HUES48 (cell line): ENCODE measurements around the gene ANTXR1.
A peak's percentile ranks its signal among the peaks of the same experiment; 100 is the strongest.

ENCODE experiments used
- H3K27ac ChIP-seq: one replicate; pipeline ENCODE4 v1.7.0; 2013; ENCODE audit warnings: low read depth, low read length, inconsistent platforms
- H3K27me3 ChIP-seq: 2 replicates; pipeline ENCODE4 v1.6.1; 2013; ENCODE audit warnings: mild to moderate bottlenecking, low read length; ENCODE audit not compliant: control insufficient read depth, insufficient read depth
- H3K36me3 ChIP-seq: 2 replicates; pipeline ENCODE4 v1.6.1; 2013; ENCODE audit warnings: low read length; ENCODE audit not compliant: control insufficient read depth, insufficient read depth
- H3K4me1 ChIP-seq: 2 replicates; pipeline ENCODE4 v1.6.1; 2013; ENCODE audit warnings: mild to moderate bottlenecking, low read length; ENCODE audit not compliant: control insufficient read depth, insufficient read depth
- H3K4me3 ChIP-seq: 2 replicates; pipeline ENCODE4 v1.5.1; 2013; ENCODE audit warnings: mild to moderate bottlenecking, low read depth, low read length
- H3K9ac ChIP-seq: 2 replicates; pipeline ENCODE4 v1.6.1; 2013; ENCODE audit warnings: mild to moderate bottlenecking, low read depth, low read length, moderate library complexity
- H3K9me3 ChIP-seq: 2 replicates; pipeline ENCODE4 v1.6.1; 2013; ENCODE audit warnings: low read length; ENCODE audit not compliant: control insufficient read depth, insufficient read depth

Gene ANTXR1

DNA sequence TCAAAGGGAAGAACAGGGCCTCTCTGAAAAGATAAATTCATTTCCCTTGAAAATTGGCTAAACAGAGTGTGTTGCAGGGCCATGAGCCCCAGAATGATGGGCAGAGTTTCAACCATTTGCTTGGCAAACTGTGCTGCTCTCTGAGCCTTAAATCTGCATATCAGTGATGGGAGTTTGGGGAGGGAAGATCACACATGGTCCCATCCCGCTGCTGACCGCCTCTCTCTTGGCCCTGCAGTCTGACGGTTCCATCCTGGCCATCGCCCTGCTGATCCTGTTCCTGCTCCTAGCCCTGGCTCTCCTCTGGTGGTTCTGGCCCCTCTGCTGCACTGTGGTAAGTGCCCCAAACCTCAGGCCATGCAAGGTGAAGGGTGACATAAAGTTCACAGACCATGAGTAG, 139.0 kb downstream of the ANTXR1 start:
- Histone ChIP-seq H3K36me3 (no peaks in the 10 kb centered on the region; the same call in 1 of the 2 replicates), H3K4me3 (no peak overlapping the region), H3K27me3 (no peaks in the 10 kb centered on the region), H3K9ac (no peak overlapping the region), H3K4me1 (peaks cover 10% of the 10 kb centered on the region), H3K9me3 (no peaks in the 10 kb centered on the region), H3K27ac (no peak overlapping the region)

DNA sequence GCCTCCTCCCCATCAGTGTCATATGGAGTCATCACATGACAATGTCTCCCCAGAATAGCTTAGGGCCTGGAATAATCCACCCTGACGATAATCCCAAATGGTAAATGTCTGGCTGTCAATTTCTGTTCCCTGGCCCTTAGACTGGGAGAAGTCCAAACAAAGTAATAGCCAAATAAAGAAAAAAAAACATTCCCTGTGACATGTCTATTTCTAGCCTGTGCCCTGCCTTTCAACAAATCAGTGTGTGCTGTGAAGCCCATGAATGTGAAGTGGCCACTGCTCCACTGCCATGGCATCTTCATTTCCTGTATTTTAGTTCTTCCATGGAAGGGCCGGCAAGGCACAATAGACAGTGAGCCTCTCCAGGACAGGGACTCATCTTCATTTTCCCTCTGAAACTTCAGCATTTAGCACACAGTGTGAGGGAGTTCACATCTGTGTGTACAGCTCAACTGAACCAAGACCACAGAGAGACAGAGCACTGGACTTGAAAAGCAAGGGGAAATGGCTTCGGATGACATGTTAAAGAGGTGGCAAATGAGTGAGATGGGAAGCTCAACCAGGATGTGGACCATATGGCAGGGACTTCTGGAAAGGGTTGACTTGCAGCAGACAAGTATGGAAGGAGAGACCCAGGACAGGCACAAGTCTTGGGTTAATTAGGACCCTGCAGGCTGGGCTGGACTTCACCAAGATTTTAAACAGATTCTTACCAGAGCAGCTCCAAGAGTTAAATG, 140.0 kb downstream of the ANTXR1 start:
- no peak overlapping the region for H3K4me3 ChIP-seq
- no peak overlapping the region for H3K9ac ChIP-seq
- H3K27ac ChIP-seq, result no peak overlapping the region
- no peaks in the 10 kb centered on the region; the same call in 1 of the 2 replicates for H3K36me3 ChIP-seq
- no peaks in the 10 kb centered on the region for H3K9me3 ChIP-seq
- H3K4me1 ChIP-seq, result peaks cover 10% of the 10 kb centered on the region
- H3K27me3 ChIP-seq, result no peaks in the 10 kb centered on the region

DNA sequence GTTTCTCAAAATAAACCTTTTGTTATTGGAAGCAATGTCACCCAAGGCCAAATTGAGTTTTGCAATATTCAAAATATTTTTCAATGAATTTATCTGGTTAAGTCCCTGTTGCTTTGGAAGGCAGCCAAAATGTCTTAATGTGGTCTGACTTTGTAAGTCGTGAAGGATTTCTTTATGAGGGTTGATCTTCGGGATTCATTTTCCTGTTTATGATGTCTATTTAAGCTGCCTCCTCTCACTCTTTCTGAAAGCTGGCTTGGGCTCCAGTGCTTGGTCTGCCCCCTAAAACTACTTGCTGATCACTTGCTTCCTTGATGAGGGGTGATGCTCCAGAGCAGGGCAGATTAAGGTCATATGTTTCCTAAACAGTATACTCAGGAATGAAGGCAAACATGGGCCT, 141.1 kb downstream of the ANTXR1 start:
- Histone ChIP-seq H3K36me3 (no peaks in the 10 kb centered on the region; the same call in 1 of the 2 replicates), H3K27ac (no peak overlapping the region), H3K4me1 (peaks cover 10% of the 10 kb centered on the region), H3K4me3 (no peak overlapping the region), H3K9me3 (no peaks in the 10 kb centered on the region), H3K9ac (no peak overlapping the region), H3K27me3 (no peaks in the 10 kb centered on the region)

GRCh38 chr2:69156624-69157023, 143.6 kb downstream of the ANTXR1 start:
- Histone ChIP-seq H3K27ac (no peak overlapping the region), H3K9me3 (no peaks in the 10 kb centered on the region), H3K4me1 (peaks cover 12% of the 10 kb centered on the region; the same call in 1 of the 2 replicates), H3K36me3 (no peaks in the 10 kb centered on the region; the same call in 1 of the 2 replicates), H3K4me3 (no peak overlapping the region), H3K27me3 (no peaks in the 10 kb centered on the region), H3K9ac (no peak overlapping the region)

- no peaks in the 10 kb centered on the region; the same call in 1 of the 2 replicates for H3K36me3 ChIP-seq
Measured at GRCh38 chr2:69157441-69157840, 144.5 kb downstream of the ANTXR1 start.

DNA sequence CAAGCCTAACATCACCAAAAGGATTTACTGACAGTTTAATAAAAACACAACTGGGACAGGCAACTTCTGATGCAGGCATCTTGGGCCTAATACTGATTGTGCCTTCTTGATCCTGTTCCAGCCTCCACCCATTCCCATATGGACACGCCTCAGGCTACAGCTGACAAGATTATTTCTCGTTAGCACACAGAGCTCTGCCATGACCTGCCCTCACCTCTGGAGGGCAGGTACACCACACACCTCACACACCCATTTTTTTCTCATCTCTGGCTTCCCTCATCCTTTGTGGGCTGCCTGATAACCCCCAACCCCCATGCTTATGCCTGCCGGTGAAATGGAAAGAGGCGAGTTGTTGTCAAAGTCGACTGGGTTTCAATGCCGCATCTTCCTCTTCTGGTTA, 147.0 kb downstream of the ANTXR1 start:
- Histone ChIP-seq H3K4me1 (peaks cover 27% of the 10 kb centered on the region), H3K27me3 (no peaks in the 10 kb centered on the region), H3K4me3 (no peak overlapping the region), H3K9ac (no peak overlapping the region), H3K27ac (no peak overlapping the region), H3K9me3 (no peaks in the 10 kb centered on the region), H3K36me3 (no peaks in the 10 kb centered on the region)

More at GRCh38 chr2:69157441-69157840, 144.5 kb downstream of the ANTXR1 start:
- Histone ChIP-seq H3K4me3 (no peak overlapping the region), H3K27me3 (no peaks in the 10 kb centered on the region), H3K9me3 (no peaks in the 10 kb centered on the region), H3K4me1 (peaks cover 20% of the 10 kb centered on the region), H3K9ac (no peak overlapping the region), H3K27ac (no peak overlapping the region)

DNA sequence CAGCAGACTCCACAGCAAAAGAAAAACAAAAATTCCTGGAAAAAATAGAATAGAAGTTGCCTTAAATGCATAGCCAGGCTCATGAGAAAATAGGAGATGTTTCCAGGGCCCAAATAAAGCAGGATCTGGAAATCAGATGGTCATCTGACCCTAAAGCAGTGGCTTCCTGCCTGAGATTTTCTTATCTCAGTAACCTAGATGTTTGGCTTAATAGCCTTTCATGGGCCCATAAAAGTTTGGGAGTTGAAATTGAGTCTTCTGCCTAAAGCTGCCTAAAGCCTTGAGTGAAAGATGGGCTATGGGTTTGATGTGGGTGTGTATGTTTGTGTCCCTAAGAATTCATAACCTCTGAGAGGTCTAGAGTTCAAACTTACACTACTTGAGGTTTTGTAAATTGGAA, 149.1 kb downstream of the ANTXR1 start:
- Histone ChIP-seq H3K4me3 (no peak overlapping the region), H3K27me3 (no peaks in the 10 kb centered on the region), H3K9me3 (no peaks in the 10 kb centered on the region), H3K4me1 (peaks cover 27% of the 10 kb centered on the region), H3K9ac (no peak overlapping the region), H3K27ac (peak overlapping the region; percentile 42), H3K36me3 (no peaks in the 10 kb centered on the region)

DNA sequence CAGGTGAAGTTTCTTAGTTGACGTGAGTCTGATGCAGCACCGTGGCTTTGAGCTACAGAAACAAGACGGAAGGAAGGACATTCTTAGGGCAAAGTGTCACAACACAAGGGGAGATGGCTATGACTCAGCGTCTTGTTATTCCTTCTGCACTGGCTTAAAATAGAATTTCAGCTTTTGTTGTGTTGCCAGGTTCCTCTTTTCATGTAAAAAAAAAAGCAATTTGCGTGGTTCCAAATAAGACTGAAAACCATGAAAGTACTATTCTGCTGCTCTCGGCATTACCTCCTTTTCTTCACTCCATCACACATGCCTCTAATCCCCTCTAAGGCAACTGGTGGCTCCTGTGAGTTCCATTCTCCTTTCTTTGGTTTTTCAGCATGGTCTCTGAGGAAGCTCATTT, 150.1 kb downstream of the ANTXR1 start:
- no peak overlapping the region for H3K9ac ChIP-seq
- peaks cover 27% of the 10 kb centered on the region for H3K4me1 ChIP-seq
- no peaks in the 10 kb centered on the region for H3K27me3 ChIP-seq
- H3K27ac ChIP-seq, result peak overlapping the region; percentile 64
- no peaks in the 10 kb centered on the region for H3K36me3 ChIP-seq
- no peaks in the 10 kb centered on the region for H3K9me3 ChIP-seq
- H3K4me3 ChIP-seq, result no peak overlapping the region

- peaks cover 27% of the 10 kb centered on the region for H3K4me1 ChIP-seq
Measured at GRCh38 chr2:69163556-69163955, 150.6 kb downstream of the ANTXR1 start.

DNA sequence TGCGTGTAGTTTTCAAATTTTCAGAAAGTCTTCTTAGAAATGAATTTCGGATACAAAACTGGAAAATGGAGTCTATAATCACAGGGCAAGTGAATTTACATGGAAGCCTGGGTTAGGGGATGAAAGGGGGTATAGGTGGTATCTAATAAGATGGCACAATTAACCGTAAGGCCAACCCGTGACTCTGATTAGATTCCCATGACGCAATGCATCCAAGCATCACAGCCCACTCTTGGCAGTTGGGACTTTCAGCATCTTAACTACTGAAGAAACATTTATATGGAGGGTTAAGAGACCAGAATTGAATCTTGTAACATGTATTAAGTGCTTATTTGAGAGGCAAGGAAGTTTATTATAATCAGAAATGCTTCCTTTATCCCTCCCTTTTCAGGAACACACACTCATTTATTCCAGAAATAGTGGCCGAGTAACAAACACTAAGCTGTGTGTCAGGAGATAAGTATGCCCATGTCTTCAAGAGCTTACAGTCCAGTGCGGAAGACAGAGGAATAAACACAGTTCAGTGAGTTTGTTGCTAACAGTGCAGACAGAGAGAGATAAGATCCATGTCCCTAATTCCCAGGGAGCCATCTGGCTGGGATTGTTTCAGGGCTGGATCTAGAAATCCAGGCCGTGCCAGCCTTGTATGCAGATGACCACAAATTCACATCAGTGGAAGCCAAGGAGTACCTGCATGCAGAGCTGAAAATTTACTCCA, 151.2 kb downstream of the ANTXR1 start:
- Histone ChIP-seq H3K27ac (no peak overlapping the region), H3K9me3 (no peaks in the 10 kb centered on the region), H3K4me1 (peaks cover 27% of the 10 kb centered on the region), H3K27me3 (no peaks in the 10 kb centered on the region), H3K36me3 (no peaks in the 10 kb centered on the region), H3K4me3 (no peak overlapping the region), H3K9ac (no peak overlapping the region)

More at GRCh38 chr2:69163556-69163955, 150.6 kb downstream of the ANTXR1 start:
- H3K9me3 ChIP-seq, result no peaks in the 10 kb centered on the region
- H3K27me3 ChIP-seq, result no peaks in the 10 kb centered on the region
- H3K4me3 ChIP-seq, result no peak overlapping the region
- H3K36me3 ChIP-seq, result no peaks in the 10 kb centered on the region
- peak overlapping the region; percentile 64 for H3K27ac ChIP-seq
- H3K9ac ChIP-seq, result no peak overlapping the region
